Sciatic nerve (tissue), 2 donors: ENCODE results near the gene THOC6. TPM values are rescaled to one million over a fixed set of nuclear protein-coding genes. Genes with fewer than 3 reads are reported as not detected.
A peak's percentile ranks its signal among the peaks of the same experiment; 100 is the strongest.

Source experiments
- ATAC-seq: fragments of 200-7000 bp; cut with Tn5 transposase; one replicate; pipeline ENCODE4 v1.9.1; 2020; ENCODE audit warnings: mild to moderate bottlenecking, moderate library complexity
- DNase-seq: peaks from one replicate; pipeline ENCODE4 v3.0.0-alpha.2; 2020; ENCODE audit warnings: low spot score
- intact Hi-C: fragments of 100-400 bp; cut with DNase I; formaldehyde crosslinking; loops from one replicate; pipeline ENCODE4 v1.14.2; 2022
- total RNA-seq: library from RNA; stranded (reverse); fragmentation: NEBNext Ultra II Directional; extraction: Animal tissue kit (Norgen Biotek cat#: 25700); gene quantifications from one replicate; pipeline ENCODE4 v1.2.1, GENCODE V29; 2021
- donor health status: DM: no; HTN: no; CAD: no.
- donor health status: DM: no; HTN: no; CAD: no.

THOC6 gene
- 13.6 TPM for total RNA-seq

DNA sequence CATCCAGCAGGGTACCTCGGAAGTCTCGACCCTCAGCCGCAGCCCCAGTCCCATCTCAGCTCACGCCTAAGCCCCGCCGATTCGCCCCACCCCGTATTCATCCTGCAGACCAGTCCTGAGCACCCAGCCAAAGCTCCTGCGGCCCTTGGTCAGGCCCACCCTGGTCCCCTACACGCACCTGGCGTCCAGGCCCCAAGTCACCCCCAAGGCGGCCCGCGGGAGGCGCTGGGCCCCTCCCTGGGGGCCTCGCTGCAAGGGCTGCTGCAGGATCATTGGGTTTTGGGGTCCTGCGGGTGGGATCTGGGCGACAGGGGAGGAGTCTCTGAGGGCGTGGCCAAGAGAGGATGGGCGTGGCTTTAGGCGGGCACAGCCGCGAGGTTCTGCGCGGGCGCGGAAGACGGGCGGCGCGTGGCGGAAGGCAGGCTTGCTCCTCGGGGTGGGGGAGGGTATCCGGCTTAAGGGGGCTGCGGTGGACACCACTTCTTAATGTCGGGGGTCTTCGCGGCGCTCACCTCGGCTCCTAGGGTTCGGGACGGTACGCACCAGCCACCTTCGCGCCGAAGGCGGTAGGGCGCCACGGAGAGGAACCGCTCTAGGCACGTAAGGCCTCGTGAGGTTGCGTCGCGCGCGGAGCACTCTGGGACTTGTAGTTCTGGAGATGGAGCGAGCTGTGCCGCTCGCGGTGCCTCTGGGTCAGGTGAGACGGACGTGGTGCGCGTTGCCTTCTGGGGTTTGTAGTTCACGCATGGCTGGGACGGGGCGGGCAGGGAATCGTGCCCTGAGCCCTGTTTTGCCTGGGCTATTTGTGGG lies at the start of gene THOC6, which contains the start of gene HCFC1R1:
Gene THOC6, plus strand, starts transcription at position 367 of the 810 bp plus-strand sequence. Its CDS starts 292 bp downstream, at position 659.
Gene HCFC1R1, minus strand, starts transcription at position 274 of the 810 bp plus-strand sequence. Its CDS starts 1 bp downstream, at position 273.
- intact Hi-C loops = no loop called here
- peak; percentile 90 for ATAC-seq
- DNase-seq = peak; percentile 98

GRCh38 chr16:2974319-2975056 lies 49.3 kb upstream of the THOC6 start:
- no peak for DNase-seq
- ATAC-seq = no peak
- intact Hi-C loops = no loop called here

DNA sequence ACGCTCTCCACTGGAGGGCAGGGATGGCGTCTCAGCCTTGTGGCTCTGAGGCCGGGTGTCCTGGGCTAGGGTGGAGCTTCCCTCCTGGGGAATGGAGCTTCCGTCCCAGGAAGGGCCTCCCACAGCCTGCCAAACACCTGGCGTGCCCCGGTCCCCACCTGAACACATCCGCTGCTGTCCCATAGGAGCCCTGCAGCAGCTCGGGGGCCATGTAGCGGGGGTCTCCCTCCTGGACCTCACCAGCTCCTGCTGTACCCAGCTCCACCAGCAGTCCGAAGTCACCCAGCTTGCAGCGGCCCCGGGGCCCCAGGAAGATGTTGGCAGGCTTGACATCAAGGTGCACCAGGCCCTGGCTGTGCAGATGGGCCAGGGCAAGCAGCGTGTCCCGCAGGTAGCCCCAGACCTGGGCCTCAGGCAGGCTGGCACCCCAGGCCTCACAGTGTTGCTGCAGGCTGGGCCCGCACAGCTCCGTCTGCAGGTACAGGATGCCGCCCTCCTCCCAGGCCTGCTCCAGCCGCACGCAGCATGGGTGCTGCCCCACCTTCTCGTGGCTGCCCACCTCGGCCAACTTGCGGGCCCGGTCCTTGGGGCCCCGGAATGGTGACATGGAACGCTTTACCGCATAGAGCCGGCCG lies 48.6 kb upstream of the THOC6 start:
- intact Hi-C loops = no loop called here
- DNase-seq = no peak
- no peak for ATAC-seq

GRCh38 chr16:2976201-2976600 lies 47.6 kb upstream of the THOC6 start:
- no peak for DNase-seq
- ATAC-seq = no peak
- intact Hi-C loops = no loop called here

DNA sequence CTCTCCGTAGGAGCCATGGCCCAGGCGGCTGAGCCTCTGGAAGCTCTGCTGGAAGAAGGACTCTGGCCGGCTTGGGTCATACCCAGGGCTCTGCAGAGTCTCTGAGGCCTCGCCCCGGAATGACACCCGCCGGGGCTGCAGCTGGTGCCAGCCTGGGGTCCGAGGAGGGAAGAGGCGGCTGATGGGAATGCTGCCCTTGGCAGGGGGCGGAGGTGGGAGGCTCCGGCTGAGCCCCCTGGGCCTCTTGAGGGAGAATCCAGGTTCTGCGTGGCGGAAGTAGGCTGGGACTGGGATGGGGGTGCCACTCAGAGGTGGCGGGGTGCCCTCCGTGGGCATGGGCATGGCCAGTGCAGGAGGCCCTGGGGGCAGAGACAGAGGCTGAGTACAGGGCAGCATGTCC lies 47.2 kb upstream of the THOC6 start:
- intact Hi-C loops = no loop called here
- no peak for ATAC-seq
- DNase-seq = no peak

GRCh38 chr16:2977440-2977839 lies 46.4 kb upstream of the THOC6 start:
- intact Hi-C loops = no loop called here
- DNase-seq = no peak
- no peak for ATAC-seq

- ATAC-seq = no peak
- intact Hi-C loops = no loop called here
- DNase-seq = no peak
Measured at GRCh38 chr16:2979669-2980226, 44.1 kb upstream of the THOC6 start.

- peak; percentile 95 for ATAC-seq
- peak; percentile 95 for DNase-seq
- intact Hi-C loops = no loop called here
Measured at GRCh38 chr16:2980227-2981176, 43.3 kb upstream of the THOC6 start, which contains the start of gene PKMYT1. Gene PKMYT1, minus strand, starts transcription at chr16:2980446. Its CDS starts 789 bp downstream, at chr16:2979657.

GRCh38 chr16:2981177-2981898 lies 42.5 kb upstream of the THOC6 start:
- DNase-seq = no peak
- intact Hi-C loops = no loop called here

GRCh38 chr16:2981899-2982250 lies 42.0 kb upstream of the THOC6 start:
- intact Hi-C loops = no loop called here
- ATAC-seq (no peak), DNase-seq (no peak)

More at GRCh38 chr16:2981177-2981898, 42.5 kb upstream of the THOC6 start:
- no peak for ATAC-seq

GRCh38 chr16:2982402-2982801 lies 41.4 kb upstream of the THOC6 start:
- intact Hi-C loops = no loop called here
- no peak for ATAC-seq

GRCh38 chr16:2983706-2984136 lies 40.1 kb upstream of the THOC6 start:
- DNase-seq (peak; percentile 86), ATAC-seq (peak; percentile 63)
- intact Hi-C loops = no loop called here

More at GRCh38 chr16:2982402-2982801, 41.4 kb upstream of the THOC6 start:
- DNase-seq = no peak

- intact Hi-C loops = no loop called here
- DNase-seq (no peak), ATAC-seq (no peak)
Measured at GRCh38 chr16:2985462-2985861, 38.4 kb upstream of the THOC6 start.

DNA sequence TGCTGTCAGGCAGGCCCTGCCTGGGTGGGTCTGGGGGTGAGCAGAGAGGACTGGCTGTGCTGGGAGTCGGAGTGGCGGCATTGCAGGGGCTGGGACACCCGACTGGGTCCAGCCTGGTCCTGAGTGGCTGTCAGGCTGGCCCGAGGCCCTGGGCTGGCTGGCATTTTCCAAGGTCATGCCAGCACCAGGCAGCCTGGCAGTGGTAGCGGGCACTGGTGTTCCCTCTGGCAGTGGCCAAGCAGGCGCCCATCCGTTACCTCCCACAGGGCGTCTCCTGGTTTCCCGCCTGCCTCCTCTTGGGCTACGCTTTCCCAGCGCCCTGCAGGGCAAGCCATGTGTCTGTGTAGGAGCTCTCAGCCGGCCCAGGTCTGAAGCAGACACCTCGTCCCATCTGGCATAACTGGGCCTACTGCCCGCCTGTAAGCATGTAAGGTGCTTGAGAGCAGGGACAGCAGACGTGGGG lies 37.9 kb upstream of the THOC6 start:
- ATAC-seq = no peak
- no peak for DNase-seq
- intact Hi-C loops = no loop called here

DNA sequence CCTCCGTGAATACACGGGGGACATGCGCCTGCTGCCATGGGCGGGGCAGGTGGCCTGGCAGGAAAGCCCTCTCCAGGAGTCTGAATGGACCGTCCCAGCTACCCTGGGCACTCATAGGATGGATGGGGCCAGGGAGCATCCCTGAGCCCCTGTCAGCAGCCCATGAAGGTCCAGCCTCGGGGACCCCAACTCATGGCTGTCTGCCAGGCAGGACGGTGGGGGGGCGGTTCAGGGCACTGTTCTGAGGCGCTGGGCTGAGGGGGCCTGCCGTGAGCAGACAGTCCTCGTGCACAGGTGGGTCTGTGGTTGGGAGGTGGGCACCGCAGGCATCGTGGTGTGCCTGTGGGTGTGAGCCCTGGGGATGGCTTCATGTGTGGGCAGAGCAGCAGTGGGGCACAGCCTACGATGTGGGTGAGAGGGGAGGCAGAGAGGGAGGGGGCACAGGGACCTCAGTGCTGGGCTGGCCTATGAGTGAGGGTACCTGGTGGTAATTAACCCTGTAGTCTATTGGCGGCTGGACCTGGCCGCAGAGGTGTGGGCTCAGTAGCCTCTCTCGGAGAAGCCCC lies 37.1 kb upstream of the THOC6 start:
- intact Hi-C loops = no loop called here
- DNase-seq (no peak), ATAC-seq (no peak)

- DNase-seq (no peak), ATAC-seq (no peak)
- intact Hi-C loops = no loop called here
Measured at GRCh38 chr16:2987286-2987685, 36.5 kb upstream of the THOC6 start.

- ATAC-seq (no peak), DNase-seq (no peak)
- intact Hi-C loops = no loop called here
Measured at GRCh38 chr16:2987833-2988232, 36.0 kb upstream of the THOC6 start.
